HG03354 (cell line): Measurements from ENCODE around the gene PABPN1L.
"Not testable (repeated sequence)": the region's sequence is repeated elsewhere in the genome, so short reads cannot be mapped to it uniquely, and the experiment has no call there.

Source experiments
- ATAC-seq: cut with Tn5 transposase; IDR thresholded peaks from one replicate; pipeline ENCODE4 v1.9.1; 2021; ENCODE audit warnings: mild to moderate bottlenecking; ENCODE audit not compliant: unreplicated experiment, poor library complexity, severe bottlenecking

PABPN1L gene

GRCh38 chr16:88902744-88903143 is 36.3 kb upstream of the PABPN1L start:
- no peak for ATAC-seq

DNA sequence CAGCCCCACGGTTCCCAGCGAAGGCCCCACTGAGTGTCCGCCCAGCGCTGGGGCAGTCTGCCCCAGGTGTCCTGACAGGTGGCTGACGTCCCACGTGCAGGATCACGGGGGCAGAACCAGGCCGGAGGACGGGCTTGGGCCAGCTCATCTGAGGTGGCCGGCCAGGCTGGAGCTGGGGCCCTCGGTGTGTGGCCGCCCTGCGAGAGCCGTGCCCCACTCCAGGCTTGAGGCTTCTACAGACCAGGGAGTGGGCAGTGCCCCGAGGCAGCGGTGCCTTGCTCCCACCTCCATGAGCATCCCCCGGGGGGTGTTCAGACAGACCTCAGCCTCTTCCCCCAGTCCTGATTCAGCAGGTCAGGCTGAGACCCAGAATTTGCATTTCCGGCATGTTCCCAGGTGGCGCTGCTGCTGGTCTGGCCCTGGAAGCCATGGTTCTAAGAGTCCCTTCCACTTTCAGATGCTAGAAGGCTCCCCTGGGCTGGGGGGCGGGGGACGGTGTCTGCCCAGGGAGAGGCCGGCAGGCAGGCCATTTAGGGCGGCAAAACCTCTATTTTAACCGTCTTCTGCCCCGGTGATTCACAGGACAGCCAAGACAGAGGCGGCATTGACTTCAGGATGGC is 35.4 kb upstream of the PABPN1L start:
- no peak for ATAC-seq

DNA sequence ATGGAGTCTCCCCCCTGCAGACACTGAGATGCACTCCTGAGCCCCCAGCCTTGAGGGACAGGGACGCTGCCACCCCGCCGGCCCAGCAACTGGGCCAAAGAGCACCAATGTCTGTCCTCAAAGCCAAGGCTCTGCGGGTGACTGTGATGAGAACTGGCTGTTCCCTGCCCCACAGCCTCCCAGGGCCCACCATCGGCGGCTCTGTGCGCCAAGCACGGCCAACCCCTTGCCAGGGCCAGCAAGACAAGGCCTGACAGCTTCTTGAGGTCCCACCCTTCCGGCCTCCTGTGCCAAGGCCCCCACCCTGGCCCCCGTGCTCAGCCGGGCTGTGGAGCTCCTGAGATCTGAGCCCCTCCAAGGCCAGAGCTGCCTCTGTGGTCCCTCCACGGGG is 34.2 kb upstream of the PABPN1L start:
- no peak for ATAC-seq

- no peak for ATAC-seq
Measured at GRCh38 chr16:88899901-88900661, 33.6 kb upstream of the PABPN1L start.

DNA sequence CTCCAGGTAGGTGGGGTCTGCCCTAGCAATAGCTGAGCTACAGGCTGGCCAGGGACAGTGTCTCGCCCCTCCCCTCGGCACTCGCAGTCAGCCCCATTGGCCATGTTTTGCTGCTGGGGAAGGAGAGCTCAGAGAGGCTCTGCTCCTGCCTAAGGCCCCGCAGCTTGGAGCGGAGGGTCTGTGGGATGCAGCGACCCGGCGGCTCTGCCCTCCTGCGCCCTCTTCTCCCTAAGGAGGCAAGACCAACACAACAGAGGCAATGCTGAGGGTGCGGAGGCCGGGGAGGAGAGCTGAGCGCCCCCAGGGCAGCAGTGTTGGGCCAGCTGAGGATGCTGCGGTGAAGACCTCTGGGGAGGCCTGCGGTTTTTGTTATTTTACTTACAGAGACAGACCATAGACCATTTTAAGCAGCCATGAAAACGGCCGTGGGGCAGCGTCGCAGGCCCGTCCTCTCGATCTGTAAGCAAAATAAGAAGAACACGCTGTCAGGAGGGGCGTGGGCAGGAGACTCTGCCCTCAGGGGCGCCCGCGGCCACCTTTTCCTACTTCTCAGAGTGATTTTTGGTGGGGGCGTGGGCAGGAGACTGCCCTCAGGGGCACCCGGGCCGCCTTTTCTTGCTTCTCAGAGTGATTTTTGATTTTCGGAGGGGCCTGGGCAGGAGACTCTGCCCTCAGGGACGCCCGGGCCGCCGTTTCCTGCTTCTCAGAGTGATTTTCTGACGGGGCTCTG is 31.4 kb upstream of the PABPN1L start:
- no peak for ATAC-seq

DNA sequence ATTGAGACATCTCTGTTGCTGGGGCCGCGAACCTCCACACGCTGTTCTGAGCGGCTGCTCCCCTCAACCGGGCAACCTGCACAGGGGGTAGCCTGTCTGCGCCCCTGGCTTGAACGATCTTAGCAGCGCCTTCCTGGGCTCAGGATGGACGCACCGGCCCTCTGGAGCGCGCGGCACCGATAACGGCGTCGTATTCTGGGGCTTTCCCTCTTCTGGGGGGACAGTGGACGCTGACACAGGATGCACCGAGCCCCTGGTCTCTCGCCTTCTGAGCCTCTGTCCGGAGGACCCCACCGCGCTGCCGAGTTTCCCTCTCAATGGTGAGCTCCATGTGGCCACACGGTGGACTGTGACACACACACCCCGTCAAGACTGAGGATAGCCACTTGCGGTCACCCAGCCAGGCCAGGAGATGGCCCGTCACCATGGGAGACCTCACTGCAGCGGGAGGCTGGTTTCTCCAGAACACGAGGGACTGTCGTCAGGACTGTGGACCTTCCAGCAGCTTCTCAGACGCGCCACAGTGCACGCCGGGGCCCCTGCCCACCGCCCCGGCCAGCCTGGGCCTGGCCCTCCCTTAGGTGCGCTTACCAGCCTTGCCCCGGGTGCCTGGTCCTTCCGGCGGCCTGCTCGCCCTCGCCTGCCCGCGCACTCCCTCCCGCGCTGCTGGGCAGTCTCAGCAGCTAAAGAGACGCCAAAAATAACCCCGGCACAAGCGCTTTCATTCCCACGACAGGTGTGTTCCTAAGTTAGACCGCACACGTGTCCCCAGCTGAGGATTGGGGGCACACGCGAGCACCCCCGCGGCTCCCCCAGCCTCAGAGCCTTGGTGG is 30.0 kb upstream of the PABPN1L start:
- no peak for ATAC-seq

- no peak for ATAC-seq
Measured at GRCh38 chr16:88895335-88895734, 28.9 kb upstream of the PABPN1L start.

GRCh38 chr16:88894681-88895300 is 28.3 kb upstream of the PABPN1L start:
- no peak for ATAC-seq

DNA sequence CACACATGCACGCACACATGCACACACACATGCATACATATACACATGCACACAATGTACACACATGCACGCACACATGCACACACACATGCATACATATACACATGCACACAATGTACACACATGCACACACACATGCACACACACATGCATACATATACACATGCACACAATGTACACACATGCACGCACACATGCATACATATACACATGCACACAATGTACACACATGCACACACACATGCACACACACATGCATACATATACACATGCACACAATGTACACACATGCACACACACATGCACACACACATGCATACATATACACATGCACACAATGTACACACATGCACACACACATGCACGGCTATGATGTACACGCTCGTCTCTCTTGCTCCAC is 27.8 kb upstream of the PABPN1L start:
- ATAC-seq = not testable (repeated sequence)

DNA sequence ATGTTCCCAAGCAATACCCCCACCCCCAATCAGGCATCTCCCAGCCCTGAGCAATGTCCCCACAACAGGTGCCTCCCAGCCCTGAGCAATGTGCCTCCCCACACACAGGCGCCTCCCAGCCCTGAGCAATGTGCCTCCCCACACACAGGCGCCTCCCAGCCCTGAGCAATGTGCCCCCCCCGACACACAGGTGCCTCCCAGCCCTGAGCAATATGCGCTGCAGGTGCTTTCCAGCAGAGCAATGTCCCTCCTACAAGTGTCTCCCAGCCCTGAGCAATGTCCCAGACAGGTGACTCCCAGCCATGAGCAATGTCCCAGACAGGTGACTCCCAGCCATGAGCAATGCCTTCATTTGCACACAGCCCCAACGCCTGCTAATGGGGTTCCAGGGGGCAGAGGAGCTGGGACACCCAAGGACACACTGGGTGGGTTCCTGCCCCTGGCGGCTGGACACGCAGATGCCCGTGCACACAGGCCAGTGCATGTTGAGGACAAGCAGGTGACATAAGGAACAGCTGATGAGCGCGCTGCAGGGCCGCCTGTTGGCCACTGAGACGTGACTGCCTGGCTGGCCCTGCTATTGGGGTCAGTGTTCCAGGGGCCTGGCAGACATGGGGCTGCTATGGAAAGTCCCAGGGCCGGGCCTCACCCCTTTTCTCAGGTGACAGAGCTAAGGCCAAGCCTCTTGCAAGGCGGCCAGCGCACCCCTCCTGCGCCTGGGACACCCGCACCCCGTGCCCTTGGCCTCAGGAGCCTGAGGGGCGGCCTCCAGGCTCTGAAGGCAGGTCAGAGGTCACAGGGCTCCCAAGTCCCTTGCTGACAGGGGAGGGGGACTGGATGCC is 26.9 kb upstream of the PABPN1L start:
- ATAC-seq = no peak

DNA sequence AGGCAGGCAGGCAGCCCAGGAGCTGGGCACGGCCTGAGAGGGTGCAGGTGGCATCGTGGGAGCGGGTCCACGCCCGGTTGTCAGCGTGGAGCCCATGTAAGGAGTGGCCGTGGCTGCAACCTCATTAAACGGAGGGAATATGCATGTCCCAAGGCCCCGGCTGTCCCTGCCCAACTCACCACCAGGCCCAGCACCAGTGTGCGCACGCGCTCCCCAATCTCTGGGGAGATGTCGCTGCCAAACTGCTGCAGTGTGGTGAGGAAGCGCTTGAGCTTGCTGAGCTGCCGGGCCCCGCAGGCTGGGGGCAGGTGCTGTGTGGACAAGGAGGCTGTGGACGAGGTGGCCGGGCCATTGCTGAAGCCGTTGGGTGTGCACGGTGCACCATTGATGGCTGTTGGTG is 25.6 kb upstream of the PABPN1L start:
- no peak for ATAC-seq

GRCh38 chr16:88891083-88891482 is 24.6 kb upstream of the PABPN1L start:
- no peak for ATAC-seq

DNA sequence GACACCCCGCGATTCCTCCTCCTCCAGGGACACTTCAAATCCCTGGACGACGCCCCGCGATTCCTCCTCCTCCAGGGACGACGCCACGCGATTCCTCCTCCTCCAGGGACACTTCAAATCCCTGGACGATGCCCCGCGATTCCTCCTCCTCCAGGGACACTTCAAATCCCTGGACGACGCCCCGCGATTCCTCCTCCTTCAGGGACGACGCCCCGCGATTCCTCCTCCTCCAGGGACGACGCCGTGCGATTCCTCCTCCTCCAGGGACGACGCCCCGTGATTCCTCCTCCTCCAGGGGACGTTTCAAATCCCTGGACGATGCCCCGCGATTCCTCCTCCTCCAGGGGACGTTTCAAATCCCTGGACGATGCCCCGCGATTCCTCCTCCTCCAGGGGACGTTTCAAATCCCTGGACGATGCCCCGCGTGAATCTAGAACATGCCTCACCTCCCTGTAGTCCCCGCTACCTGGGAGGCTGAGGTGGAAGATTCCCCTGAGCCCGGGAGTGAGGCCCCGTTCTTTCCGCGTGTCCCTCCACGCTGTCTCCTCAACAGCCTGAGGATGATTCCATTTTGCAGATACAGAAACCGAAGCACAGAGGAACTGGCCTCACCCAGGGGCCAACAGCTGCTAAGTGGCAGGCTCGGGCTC is 23.4 kb upstream of the PABPN1L start:
- ATAC-seq = not testable (repeated sequence)

GRCh38 chr16:88888461-88889387 is 22.3 kb upstream of the PABPN1L start:
- ATAC-seq = no peak

DNA sequence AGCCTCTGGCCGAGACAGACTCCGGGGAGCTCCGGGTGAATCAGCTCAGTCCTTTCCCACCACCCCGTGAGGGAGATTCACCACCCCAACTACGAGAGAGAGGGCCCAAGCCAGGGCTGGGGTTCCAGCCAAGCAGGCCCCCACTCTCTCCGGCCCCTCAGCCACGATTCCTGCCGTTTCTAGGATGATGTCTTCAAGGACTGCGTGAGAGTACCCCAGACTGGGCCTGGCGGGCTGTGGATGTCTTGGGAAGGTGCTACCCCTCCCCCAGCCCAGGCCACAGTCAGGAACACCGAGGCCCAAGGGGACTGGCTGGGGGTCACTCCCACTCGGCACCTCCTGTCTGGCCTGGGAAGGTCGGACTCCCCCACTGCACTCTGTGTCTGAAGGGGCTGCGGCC is 21.6 kb upstream of the PABPN1L start:
- ATAC-seq = no peak

DNA sequence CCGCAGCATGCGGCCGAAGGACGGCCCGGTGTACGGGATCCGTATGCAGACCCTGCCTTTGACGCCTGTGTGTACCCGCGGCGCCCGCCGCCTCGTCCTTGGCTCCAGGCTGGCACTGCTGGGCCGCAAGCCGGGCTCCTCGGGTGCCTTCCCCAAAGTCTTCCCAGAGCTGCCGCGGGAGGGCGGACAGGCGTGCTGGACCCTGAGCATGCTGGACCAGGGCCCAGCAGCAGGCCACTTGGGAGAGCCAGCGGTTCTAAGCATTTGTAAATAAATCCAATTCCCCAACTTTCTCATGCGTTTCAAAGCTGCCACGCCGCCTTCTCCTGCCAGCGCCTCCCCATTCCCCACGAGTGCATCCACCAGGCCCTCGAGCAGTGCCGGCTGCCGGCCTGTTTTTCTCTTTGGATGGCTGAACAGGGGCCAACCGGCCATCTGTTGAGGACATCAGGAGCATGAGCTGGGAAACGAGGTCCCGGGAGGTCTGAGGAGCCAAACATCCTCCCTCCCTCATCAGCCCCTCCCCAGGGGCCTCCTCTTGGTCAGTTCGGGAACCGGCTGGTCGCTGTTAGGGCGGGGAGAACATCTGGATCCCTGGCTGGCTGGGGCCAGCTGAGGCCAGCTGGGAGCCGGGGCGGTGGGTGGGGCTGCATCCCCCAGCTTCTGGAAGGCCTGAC is 20.5 kb upstream of the PABPN1L start:
- ATAC-seq = no peak

- no peak for ATAC-seq
Measured at GRCh38 chr16:88886420-88886844, 20.0 kb upstream of the PABPN1L start.
